CD4-positive, alpha-beta T cell treated with Interleukin-4 for 4 hours (primary cell): ENCODE data around the gene EVA1C.
"Not testable (repeated sequence)": the region's sequence is repeated elsewhere in the genome, so short reads cannot be mapped to it uniquely, and the experiment has no call there.

Experiments
- DNase-seq: peaks from one replicate; pipeline ENCODE4 v3.0.0-alpha.2; 2020

Gene EVA1C

GRCh38 chr21:32467291-32467690 is 54.8 kb downstream of the EVA1C start:
- no peak for DNase-seq

DNA sequence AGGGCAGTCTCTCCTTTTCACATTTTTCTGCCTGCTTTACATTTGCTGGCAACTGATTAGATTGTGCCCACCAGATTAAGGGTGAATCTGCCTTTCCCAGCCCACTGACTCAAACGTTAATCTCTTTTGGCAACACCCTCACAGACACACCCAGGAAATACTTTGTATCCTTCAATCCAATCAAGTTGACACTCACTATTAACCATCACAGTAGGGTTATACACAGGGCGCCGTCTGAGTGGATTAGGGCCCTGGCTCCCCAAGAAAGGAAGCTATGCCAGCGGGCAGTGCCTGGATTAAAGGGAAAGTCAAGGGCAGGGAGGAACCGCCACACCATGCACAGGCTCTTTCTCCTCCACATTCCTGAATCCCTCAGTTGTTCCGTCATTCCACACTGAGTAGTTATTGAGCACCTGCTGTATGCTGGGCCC is 56.2 kb downstream of the EVA1C start:
- no peak for DNase-seq

DNA sequence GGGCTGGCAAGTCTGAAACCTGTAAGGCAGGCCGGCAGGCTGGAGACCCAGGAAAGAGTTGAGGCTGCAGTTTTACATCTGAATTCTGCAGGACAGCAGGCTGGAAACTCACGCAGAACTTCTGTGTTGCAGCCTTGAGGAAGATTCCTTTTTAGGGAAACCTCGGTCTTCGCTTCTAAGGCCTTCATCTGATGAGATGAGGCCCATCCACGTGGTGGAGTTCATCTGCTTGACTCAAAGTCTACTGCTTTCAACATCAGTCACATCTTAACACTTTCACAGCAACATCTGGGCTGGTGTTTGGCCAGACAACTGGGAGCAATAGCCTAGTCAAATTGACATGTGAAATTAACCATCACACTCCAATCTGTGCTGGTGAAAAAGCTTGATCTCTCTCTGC is 57.1 kb downstream of the EVA1C start:
- DNase-seq = no peak

DNA sequence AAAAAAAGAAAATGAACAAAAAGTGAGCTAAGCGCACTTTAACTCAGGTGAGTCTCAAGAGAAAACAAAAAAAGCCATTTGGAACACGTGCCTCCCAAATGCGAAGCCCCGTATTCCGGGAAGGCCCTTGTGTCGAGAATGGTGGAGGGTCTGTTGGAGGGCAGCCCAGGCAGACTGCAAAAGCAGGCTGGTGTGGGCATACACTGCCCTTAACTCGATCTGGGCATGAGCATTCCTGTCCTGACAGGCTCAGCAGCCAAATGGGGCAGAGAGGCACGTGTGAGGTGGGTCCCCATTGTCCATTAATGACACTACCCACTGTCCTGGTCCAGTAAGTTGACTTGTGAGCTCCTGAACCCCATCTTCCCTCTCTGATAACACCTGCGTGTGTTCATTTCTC is 57.7 kb downstream of the EVA1C start:
- DNase-seq = no peak

- DNase-seq = no peak
Observed at GRCh38 chr21:32472890-32473765, 60.6 kb downstream of the EVA1C start.

GRCh38 chr21:32474179-32475059 is 61.9 kb downstream of the EVA1C start:
- no peak for DNase-seq

DNA sequence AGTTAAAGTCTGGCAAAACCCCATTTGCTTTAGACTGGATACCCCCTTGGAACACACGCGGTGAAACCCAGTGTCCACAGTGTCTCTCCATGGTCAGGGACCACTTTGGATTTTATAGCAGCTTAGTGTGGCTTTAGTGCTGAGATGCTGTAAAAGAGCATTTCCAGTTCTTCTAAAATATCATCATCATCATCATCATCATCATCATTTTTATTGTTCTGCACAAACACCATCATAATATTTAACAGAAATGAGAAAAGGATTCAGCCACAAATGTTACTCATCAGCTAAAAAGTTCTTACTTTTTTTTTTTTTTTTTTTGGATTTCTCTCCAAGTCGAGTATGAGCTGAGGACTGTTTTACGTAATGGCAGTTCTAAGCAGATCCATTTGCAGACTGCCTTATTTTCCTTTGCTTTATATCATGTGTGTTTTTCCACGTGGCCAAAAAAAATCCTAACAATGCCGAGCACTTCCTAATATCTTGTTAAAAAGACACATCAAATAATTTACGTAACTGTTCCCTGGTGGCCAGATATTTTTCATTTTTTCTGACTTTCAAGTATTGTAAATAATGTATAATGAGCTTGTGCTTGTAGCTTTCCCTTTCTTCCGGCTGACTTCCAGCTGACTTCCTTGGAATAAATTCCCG is 62.8 kb downstream of the EVA1C start:
- DNase-seq = no peak

DNA sequence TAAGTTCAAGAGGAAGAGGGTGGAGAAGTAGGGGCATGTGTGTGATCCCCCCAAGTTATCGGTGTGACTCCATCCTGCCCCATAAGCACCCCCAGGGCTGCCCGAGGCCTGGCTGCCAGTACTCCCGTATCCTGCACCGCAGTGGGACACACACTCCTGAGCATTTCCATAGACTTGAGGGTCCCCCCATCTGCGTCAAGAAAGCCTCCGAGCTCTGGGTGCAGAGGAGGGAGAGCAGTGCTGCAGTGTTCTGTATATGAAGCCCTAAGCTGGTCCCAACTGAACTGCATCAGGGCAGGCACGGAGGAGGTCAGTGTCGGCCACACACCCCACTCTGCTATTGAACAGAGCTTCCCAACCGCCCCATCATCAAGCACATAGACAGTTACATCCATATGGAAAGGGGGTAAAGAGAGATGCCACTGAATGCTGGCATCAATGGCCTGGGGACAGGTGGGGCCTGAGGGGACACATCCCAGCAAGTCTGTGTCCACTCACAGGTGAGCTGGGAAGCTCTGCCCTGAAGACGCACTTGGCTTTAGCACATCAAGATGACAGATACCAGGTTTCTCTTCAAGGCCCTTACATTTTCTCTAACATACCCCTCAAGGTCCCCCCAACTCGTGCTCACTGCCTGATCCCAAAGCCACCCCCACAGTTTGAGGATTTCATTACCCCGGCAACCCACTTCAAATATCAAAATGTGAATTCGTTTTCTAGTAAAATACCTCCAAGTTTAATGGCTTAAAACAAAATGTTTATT is 64.3 kb downstream of the EVA1C start:
- no peak for DNase-seq

GRCh38 chr21:32477424-32477745 is 64.9 kb downstream of the EVA1C start:
- DNase-seq = no peak

DNA sequence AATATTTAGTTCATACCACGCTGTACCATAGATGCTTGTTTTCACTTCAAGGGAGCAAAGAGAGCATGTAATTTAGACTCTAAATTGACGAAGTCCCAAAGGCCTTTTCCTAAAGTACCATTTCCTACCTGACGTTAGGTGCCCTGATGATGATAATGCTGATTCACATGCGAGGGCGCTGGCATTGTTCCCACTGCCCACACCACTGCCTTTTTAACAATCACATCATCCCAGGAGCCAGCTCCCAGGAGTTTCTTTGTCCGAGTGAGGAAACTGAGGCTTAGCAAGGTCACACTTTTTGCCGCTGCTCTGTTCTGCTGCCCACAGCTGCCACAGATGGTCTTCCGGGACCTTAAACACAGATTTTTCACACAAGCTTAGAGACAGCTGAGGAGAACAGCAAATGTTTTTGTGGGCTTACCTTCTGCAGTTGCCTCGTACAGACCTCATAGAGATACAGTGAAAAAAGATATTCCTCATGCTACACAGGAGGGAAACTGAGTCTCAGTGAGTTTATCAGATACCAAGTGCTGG is 69.4 kb downstream of the EVA1C start:
- DNase-seq = no peak

- no peak for DNase-seq
Observed at GRCh38 chr21:32482565-32483292, 70.2 kb downstream of the EVA1C start.

DNA sequence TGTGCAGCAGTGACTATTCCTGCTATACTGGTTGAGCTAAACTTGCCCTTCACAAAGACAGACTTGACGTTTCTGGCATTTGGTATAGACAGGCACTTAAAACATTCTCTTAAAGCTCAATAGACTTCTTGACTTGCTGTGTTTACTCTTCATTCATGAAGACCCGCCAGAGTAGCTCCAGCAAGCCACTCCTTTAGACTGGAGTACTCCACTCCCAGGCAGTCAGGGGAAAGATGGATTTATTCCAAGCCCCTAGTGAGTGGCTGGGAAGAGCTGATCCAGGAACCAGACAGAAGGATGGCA is 70.7 kb downstream of the EVA1C start:
- DNase-seq = no peak

DNA sequence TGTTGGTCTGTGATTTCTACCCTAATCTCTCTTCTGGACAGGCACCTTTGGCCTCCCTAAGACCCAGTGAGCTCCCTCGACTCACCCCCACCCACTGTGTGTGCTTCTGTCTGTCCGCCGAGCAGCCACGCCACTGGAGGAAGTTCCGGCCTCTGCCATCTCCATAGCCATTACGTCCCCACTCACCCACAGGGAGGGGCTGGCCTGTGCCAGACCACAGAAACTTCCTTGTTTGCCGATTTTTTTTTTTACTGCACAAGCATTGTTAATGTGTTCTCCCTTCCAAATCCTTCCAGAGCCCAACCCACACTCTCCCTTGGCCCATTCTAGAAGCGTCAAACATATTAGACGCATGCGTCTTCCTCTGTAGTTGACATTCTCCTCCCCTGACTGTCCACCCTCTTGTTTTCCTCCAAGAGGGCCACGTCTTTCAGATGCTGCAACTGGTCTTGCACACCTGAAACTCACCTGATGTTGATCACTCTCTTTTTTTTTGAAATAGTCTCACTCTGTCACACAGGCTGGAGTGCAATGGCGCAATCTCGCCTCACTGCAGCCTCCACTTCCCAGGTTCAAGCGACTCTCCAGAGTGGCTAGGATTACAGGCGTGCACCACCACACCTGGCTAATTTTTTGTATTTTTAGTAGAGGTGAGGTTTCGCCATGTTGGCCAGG is 72.3 kb downstream of the EVA1C start:
- DNase-seq = no peak

DNA sequence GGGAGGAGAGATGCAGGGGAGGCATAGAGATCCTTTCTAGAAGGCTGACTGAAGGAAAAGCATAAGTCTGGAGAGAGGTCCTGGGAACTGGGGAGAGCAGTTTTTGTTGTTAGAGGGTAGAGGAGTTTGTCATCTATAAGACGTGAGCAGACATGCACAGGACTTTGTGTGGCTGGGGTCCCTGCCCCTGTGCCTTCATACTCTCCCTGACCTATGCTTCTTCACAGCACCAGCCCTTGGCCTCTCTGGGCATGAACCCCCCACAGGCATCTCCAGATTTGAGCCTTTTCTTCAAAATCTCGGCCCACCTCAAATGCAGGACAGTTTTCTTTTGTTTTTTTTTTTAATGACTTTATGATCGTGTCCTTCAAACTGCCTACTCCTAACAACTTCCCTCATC is 79.9 kb downstream of the EVA1C start:
- no peak for DNase-seq

DNA sequence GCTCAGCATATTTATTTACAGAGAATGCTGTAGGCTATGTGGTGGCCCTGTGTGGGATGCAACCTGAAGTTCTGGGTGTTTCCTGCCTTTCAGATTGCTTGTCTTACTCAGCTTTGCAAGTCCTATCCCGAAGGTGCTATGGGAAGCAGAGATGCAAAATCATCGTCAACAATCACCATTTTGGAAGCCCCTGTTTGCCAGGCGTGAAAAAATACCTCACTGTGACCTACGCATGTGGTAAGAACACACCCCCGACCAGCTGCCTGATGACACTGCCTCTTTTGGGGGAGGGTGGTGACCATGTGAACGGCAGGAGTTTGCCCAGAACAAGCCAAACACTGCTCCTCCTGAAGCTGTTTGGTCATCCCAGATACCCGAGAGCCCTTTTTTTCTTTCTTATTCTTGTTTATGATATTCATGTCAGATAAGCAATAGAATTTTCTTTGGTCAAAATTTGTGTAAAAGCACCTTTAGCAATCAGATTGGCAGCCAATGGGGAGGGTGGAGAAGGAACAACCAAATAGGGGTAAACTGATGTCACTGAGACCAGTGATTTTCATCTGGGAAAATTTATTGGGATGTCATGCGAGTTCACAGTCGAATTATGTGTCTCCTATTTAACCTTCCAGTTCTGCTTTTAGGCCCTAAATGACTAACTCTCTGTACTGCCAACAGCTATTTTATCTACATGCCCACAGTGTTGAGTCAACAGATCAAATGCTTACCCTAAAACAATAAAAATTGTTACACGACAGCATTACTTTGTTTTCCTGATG is 82.6 kb downstream of the EVA1C start:
- DNase-seq = no peak

- no peak for DNase-seq
Observed at GRCh38 chr21:32496568-32496967, 84.1 kb downstream of the EVA1C start.

DNA sequence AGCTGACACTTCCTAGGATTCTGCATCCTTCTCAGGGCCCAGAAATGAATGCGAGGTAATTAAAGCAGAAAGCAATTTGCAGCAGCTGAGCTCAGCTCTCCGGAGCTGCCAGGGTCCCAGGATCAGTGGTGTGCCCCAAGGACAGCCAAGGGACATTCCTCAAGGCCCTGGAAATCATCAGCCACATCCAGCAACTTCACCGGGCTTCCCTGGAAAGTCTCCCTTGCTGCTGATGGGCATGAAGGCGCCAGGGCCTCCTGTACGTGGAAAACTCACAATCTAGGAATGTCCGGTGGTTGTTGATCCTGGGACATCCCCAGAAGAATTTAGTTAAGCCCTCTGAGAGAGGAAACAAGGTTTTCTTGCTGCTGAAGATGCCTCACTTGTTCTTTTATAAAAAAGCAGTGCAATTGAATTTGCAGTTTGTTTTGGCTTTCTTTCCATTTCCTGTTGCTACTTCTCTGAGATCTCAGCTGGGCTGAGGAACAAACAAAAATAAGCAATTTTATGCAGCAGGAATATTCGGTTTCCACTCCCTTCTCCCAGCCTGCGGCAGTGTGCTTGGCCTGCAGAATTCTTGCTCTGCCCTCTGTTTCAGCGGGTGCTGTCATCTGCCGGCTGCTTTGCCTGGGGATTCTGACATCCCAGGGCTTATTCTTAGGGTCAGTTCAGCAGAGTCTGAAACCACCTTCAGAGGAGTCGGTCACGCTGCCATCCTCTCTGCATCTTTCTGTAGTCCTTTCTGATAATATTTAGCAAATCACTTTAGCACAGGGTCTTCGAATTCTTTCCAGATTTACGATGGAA is 86.9 kb downstream of the EVA1C start:
- DNase-seq = no peak

GRCh38 chr21:32503641-32504040 is 91.1 kb downstream of the EVA1C start:
- not testable (repeated sequence) for DNase-seq

DNA sequence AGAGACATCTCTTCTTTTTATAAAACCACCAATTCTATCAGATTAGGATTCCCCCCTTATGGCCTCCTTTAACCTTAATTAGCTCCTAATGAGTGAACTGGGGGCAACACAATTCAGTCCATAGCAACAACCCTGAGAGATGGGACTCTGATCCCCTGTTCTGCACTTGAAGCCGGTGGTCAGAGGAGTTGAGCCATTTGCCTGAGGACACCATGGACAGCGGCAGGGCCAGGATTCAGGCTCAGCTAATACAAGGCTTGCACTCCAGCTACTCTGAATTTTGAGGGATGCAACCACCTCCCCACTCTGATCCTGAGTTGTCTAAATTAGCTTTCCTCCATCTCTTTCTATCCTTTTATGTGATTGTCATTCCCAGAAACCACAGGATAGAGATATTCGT is 93.3 kb downstream of the EVA1C start:
- not testable (repeated sequence) for DNase-seq
